ENCODE results near the gene DECR2. TPM values are rescaled to one million over a fixed set of nuclear protein-coding genes. Genes with fewer than 3 reads are reported as not detected.

The DECR2 gene
- total and polyA plus RNA-seq, 9 of the 15 experiments (the other 6 are each of a cell fraction or from before 2014, with no cell fraction given), result 1.0 to 31.9 (median 10.3) TPM

DNA sequence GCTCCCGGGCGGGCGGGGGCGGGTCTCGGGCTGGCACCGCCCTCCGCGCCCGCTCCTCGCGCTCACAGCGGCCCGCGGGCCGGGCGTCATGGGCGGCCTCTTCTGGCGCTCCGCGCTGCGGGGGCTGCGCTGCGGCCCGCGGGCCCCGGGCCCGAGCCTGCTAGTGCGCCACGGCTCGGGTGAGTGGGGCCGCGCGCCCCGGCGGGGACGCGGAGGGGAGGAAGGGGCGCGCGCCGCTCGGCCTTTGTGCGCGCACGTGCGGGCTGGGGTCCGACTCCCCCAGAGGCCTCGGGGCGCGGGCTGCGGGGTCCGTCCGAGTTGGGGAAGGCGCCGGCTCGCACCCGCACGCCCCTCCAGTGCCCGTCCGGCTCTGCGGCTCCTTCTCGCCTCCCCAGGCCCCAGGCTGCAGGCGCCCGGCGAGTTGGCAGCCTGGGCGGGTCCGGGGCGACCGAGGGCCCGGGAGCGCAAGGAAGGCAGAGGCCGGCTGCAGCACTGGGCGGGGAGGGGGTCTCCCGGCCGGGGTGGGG lies 4.5 kb upstream of the DECR2 start, which contains the start of gene NME4 (continued):
- TF ChIP-seq NEUROD1 (IDR thresholded peaks at IDR 0.05; ENCODE audit: borderline replicate concordance, low read depth, low read length, partially characterized antibody) (no peak), POLR2H (tag; IDR thresholded peaks at IDR 0.05; ENCODE audit: low read depth) (0 out of 2 replicates have a peak, but pooled peaks have one; percentile 30), ETS2 (tag; IDR thresholded peaks at IDR 0.05; ENCODE audit: borderline replicate concordance, poor library complexity, severe bottlenecking) (no peak), ZNF197 (CRISPR knock-in tag; IDR thresholded peaks at IDR 0.05; ENCODE audit: low read depth) (no peak), ZNF23 (CRISPR knock-in tag; IDR thresholded peaks at IDR 0.05) (no peak), TRIM24 (IDR thresholded peaks at IDR 0.05) (no peak), NFYB (IDR thresholded peaks at IDR 0.05; ENCODE audit: extremely low read depth, insufficient read length) (no peak), DMBX1 (CRISPR knock-in tag; IDR thresholded peaks at IDR 0.05; ENCODE audit: borderline replicate concordance) (peak; percentile 51), KDM5B (IDR thresholded peaks at IDR 0.05; ENCODE audit: insufficient replicate concordance, low read depth, low read length) (peak; percentile 67), MYC (IDR thresholded peaks at IDR 0.05; ENCODE audit: low read depth, low read length) (peak; percentile 50; the same call in 1 of the 2 replicates), MYC (CRISPR knock-in tag; IDR thresholded peaks at IDR 0.05; ENCODE audit: borderline replicate concordance, low read depth) (no peak), BRD9 (IDR thresholded peaks at IDR 0.05; ENCODE audit: low read depth, partially characterized antibody) (no peak), U2AF1 (optimal IDR thresholded peaks at IDR 0.05; ENCODE audit: low read depth, low read length) (peak; percentile 49), PHF8 (IDR thresholded peaks at IDR 0.05; ENCODE audit: borderline replicate concordance, low read length) (peak; percentile 66; the same call in 1 of the 2 replicates), COPS2 (conservative IDR thresholded peaks at IDR 0.05) (no peak), ZBED1 (IDR thresholded peaks at IDR 0.05) (no peak), ZBTB8A (IDR thresholded peaks at IDR 0.05; ENCODE audit: partially characterized antibody) (no peak), NONO (IDR thresholded peaks at IDR 0.05; ENCODE audit: low read depth in 2 of 2, low read length in 1 of 2) (peak; percentile 43 to 69; a peak in 3 of 4 replicates), LARP7 (IDR thresholded peaks at IDR 0.05) (no peak), MCM5 (IDR thresholded peaks at IDR 0.05; ENCODE audit: low read depth) (no peak), BRD4 (IDR thresholded peaks at IDR 0.05) (0 out of 2 replicates have a peak, but pooled peaks have one; percentile 2), BCOR (IDR thresholded peaks at IDR 0.05) (no peak), TSC22D4 (tag; IDR thresholded peaks at IDR 0.05) (no peak), FOXA3 (CRISPR knock-in tag; conservative IDR thresholded peaks at IDR 0.05 in 1 of 2, IDR thresholded peaks at IDR 0.05 in 1 of 2) (no peak), MAFF (IDR thresholded peaks at IDR 0.05; ENCODE audit: low read length) (no peak)
- TF ChIP-seq, protein P1, sequence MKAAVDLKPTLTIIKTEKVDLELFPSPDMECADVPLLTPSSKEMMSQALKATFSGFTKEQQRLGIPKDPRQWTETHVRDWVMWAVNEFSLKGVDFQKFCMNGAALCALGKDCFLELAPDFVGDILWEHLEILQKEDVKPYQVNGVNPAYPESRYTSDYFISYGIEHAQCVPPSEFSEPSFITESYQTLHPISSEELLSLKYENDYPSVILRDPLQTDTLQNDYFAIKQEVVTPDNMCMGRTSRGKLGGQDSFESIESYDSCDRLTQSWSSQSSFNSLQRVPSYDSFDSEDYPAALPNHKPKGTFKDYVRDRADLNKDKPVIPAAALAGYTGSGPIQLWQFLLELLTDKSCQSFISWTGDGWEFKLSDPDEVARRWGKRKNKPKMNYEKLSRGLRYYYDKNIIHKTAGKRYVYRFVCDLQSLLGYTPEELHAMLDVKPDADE (conservative IDR thresholded peaks at IDR 0.05; ENCODE audit: control insufficient read depth, low read depth, low read length), result peak; percentile 82; the same call in 1 of the 2 replicates
- TF ChIP-seq, protein P2, sequence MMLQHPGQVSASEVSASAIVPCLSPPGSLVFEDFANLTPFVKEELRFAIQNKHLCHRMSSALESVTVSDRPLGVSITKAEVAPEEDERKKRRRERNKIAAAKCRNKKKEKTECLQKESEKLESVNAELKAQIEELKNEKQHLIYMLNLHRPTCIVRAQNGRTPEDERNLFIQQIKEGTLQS (IDR thresholded peaks at IDR 0.05), result no peak
- TF ChIP-seq, protein P2 (CRISPR knock-in tag; conservative IDR thresholded peaks at IDR 0.05), result no peak

Measured in K562 (cell line).